GM18520 (cell line): Measurements from ENCODE around the gene FEV.

Experiments used
- ATAC-seq: cut with Tn5 transposase; IDR thresholded peaks from one replicate; pipeline ENCODE4 v1.9.1; 2021; ENCODE audit not compliant: unreplicated experiment

FEV gene

GRCh38 chr2:218979846-218980734 is 4.9 kb downstream of the FEV start:
- ATAC-seq = peak; percentile 74

DNA sequence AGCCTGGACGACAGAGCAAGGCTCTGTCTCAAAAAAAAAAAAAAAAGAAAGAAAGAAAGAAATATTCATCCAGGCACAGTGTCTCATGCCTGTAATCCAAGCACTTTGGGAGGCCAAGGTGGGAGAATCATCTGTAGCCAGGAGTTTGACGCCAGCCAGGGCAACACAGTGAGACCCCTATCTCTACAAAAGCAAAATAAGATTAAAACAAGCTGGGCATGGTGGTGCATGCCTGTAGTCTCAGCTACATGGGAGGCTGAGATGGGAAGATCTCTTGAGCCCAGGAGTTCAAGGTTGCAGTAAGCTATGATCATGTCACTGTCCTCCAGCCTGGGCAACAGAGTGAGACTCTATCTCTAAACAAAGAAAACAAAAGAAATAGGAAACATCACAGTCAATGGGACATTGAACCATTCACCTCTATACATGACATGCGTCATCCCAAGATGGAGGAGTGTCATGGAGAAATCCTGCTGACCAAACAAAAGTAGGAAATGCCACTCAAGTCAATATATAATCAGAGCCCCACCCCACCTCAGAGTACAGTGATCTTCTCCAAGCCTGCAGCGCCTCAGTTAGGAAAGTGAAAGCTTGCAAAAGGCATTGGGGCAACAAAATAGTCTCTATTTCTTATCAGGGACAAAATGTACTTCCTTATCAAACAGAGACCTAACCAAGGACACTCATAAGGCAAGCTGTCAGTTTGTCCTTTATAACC is 9.8 kb downstream of the FEV start:
- no peak for ATAC-seq

DNA sequence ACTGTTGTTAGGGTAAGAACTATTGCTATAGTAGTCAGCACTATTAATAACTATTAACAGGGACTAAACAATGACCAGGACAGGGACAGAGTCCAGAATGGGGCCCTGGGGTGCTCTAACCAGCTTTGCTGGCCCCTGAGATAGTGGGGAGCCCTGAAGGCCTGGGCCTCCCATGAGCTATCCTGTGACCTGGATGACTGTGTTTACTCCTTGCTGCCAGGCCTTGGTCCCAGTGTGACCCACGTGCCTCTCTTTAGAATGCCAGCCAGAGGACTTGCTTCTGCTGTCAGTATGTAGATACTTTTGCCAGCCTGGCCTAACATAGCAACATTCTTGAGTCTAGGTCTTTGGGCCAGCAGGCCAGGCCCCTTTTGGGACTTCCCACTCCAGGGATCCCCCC is 14.1 kb downstream of the FEV start:
- no peak for ATAC-seq

DNA sequence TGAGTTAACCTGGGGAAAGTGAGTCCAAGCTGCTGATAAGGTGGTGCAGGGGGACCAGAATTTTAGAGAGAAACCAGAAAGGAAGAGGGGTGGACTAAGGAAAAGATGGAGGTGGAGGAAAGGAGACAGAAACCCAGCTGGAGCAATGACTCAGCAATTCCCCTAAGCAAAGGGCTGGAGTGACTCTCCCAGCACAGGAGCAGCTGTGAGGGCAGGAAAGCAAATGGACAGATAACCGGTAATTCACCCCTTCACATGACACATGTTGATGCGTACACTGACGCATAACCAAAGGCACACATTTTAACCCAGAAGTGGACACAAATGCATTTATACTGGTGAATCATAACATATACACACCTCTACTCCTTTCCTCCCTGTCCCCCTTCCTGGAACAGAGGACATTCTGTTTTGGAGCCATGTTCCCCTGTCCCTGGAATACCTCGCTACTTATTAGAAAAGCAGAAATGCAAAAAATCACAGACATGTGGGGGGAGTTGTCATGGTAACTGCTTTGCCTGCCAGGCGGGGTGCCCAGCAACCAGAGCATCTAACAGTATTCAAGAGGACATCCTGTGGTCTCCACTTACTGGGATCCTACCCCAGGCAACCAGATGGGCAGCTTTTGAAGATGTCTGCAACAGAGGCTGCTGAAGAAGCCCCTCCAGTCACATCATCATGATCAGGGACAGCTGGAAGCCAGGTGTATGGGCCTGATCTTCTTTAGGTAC is 20.8 kb downstream of the FEV start:
- ATAC-seq = no peak

DNA sequence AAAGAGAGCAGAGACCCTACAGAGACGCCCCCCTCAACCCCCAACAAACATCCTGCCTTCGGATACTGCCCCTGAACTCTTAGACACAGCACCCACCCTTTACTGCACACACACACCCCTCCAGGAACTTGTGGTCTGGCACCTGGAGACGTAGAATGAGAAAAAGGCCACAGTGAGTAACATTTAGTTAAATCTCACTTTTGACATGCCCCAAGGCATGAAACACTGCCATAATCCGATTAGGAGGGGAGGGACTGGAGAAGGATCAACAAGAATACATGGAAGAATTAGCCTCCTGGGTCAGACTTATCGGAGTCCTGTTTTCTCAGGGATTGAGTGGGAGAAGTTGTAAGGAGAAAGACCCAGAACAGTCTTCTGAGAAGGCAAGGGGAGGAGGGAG is 21.4 kb downstream of the FEV start:
- no peak for ATAC-seq

GRCh38 chr2:218962859-218963492 is 22.0 kb downstream of the FEV start:
- no peak for ATAC-seq

GRCh38 chr2:218961651-218962570 is 23.1 kb downstream of the FEV start:
- no peak for ATAC-seq

DNA sequence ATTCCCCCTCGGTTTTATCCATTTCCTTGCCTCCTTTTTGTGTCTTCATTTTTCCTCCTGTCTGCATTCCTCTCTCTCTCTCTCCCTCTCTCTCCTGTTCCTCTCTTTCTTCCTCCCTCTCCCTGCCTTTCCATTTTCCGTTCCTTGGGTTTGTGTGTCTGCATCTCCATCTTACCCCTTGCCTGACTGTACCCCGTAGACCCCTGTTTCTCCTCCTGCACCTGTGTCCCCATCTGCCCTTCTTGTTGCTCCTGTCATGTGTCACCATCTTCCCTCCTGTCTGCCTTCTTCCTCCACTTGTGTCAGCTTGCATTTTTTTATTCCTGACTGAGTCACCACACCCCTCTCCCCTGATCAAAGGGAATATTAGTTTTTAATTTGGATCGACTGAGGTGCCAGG is 23.8 kb downstream of the FEV start:
- ATAC-seq = no peak

GRCh38 chr2:218960309-218961165 is 24.4 kb downstream of the FEV start:
- no peak for ATAC-seq

DNA sequence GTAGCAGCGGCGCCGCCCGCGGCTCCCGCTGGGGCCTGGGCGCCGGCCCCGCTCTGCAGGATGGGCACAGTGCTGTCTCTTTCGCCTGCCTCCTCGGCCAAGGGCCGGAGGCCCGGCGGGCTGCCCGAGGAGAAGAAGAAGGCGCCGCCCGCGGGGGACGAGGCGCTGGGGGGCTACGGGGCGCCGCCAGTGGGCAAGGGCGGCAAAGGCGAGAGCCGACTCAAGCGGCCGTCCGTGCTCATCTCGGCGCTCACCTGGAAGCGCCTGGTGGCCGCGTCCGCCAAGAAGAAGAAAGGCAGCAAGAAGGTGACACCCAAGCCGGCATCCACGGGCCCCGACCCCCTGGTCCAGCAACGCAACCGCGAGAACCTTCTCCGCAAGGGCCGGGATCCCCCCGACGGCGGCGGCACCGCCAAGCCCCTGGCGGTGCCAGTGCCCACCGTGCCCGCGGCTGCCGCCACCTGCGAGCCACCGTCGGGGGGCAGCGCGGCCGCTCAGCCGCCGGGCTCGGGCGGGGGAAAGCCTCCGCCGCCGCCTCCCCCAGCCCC is 25.1 kb downstream of the FEV start:
- no peak for ATAC-seq

- ATAC-seq = peak; percentile 96
These were observed 25.7 kb downstream of the FEV start, which contains the start of gene CDK5R2 for GRCh38 chr2:218959141-218959731. TSS of gene CDK5R2 (plus strand) at chr2:218959666. CDS start at chr2:218959821, 155 bp downstream.

DNA sequence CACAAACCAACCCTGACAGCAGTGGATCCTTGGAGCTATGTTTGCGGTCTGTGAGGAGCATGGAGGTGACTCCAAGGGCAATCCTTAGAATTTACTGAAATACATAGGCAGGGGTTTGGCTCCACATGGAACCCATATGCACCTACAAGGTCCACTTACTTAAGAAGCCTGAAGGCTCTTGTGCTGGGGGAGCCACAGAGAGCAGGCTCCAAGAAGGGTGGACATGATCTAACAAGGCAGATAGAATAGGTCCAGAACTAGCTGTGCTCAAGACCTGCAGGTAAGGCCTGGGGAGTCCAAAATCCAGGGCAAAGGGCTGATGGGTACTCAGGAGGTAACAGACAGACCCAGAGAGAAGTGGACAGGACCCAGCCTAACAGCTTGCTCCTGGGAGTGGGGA is 26.7 kb downstream of the FEV start:
- no peak for ATAC-seq

- ATAC-seq = no peak
These were observed 27.3 kb downstream of the FEV start for GRCh38 chr2:218957671-218958070.

- ATAC-seq = no peak
These were observed 28.9 kb downstream of the FEV start for GRCh38 chr2:218956039-218956438.

- ATAC-seq = no peak
These were observed 30.3 kb downstream of the FEV start for GRCh38 chr2:218954541-218955300.

- ATAC-seq = no peak
These were observed 31.5 kb downstream of the FEV start for GRCh38 chr2:218953366-218953954.

DNA sequence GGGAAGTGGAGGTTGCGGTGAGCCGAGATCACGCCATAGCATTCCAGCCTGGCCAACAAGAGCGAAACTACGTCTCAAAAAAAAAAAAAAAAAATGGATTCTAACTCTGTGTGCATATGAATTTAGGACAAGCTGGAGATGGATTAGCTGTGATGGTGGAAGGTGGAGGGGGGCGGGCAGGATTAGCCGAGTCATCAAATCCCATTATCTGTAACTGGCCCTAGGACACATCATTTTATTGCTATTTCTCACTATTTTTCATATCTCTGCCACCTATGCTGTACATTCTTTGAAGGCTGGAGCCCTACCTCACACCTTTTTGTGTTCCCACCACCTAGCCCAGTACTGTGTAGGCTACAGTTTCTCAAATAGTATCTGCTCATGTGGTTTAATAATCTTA is 32.8 kb downstream of the FEV start:
- no peak for ATAC-seq
